ENCODE data around the gene MSL2. TPM values are rescaled to one million over a fixed set of nuclear protein-coding genes. Genes with fewer than 3 reads are reported as not detected.

Gene MSL2
- polyA plus RNA-seq, 3 donors = 4.2 to 7.2 (median 6.5) TPM

DNA sequence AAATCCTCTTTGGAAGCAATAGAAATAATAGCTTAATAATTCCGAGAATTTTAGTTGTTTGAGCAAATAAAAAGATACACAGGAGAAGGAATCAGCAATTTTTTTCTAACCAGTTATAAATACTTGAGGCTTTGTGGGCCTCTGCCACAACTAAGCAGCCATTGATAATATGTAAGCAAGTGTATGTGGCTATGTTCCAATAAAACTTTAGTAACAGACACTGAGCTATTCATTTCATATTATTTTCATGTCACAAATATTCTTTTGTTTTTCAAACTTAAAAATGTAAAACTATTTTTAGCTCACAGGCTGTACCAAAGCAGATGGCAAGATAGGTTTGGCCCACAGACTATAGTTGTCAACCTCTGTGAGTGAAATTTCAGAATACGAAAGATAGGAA, 85.7 kb downstream of the MSL2 start:
- no peak overlapping the region for H3K27ac ChIP-seq (ENCODE audit: low read depth, low read length)
- 95 to 98% (median 98%) methylated on average over 2 of the region's 2 CpGs for WGBS, 3 donors

DNA sequence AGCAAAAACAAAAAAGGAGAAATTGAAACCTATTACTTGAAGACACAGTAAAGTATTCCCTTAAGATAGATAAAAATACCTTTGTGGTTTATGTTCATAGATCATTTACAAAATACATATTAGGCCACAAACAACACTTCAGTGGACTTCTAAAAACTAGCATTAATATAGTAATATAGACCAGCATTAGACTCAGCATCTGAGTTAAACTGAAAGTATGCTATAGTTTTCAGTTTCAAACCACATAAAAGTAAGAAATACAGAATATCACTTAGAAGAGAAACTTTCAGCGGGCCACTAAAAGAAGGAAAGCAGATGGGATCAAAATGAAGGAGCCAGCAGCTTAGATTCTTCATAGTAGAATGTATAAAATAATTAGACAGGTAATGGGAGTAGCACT, 86.6 kb downstream of the MSL2 start:
- WGBS, 3 donors = 93 to 98% (median 96%) methylated on average over 1 of the region's 1 CpG
- H3K27ac ChIP-seq (ENCODE audit: low read depth, low read length) = no peak overlapping the region

DNA sequence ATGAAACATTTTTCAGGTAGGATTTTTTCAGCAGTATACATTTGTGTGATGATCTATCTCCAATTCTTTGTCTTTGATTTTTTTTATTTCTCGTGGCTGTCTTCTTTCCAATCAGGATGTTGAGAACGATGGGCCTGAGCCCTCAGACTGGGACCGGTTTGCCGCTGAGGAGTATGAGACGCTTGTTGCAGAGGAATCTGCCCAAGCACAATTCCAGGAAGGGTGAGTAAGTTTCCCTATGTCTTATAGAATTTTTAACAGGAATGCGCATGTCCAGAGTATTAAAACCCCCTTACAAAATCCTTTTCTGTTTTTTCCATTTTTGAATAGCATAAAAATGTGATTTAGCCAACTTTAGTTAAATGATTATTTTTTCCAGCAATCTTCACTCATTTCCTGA, 90.0 kb downstream of the MSL2 start:
- no peak overlapping the region for H3K27ac ChIP-seq (ENCODE audit: low read depth, low read length)
- 88 to 92% (median 90%) methylated on average over 6 of the region's 6 CpGs for WGBS, 3 donors

DNA sequence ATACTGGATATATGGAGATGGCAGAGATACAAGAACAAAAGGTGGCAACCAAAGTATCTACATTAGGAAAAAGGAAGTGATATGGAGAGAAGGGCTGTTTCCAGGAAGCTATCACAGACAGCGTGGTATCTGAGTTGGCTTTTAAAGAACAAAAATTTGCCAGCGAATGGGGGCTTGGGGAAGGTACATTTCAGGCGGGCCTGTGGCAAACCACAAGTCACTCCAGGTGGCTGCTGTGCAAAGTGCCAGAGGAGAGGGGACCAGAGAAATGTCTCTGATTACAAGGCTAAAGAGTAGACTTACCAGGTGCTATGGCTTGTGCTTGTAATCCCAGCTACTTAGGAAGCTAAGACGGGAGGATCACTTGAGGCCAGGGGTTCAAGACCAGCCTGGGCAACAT, 91.1 kb downstream of the MSL2 start:
- 78 to 88% (median 84%) methylated on average over 4 of the region's 4 CpGs for WGBS, 3 donors
- H3K27ac ChIP-seq (ENCODE audit: low read depth, low read length) = no peak overlapping the region

Other genes with a start within 250 kb of the MSL2 start
- gene PPP2R3A, start 230.6 kb downstream of the MSL2 start, polyA plus RNA-seq = 1 to 10 TPM; 1.7 to 3.1 (median 2.6) TPM
- gene PCCB, start 54.0 kb upstream of the MSL2 start, polyA plus RNA-seq = 10 to 100 TPM; 13.2 to 41.2 (median 26.8) TPM

Data from adipose tissue (tissue), 3 donors.